GM19455 (cell line): Measurements from ENCODE around the gene RNU1-1.
"Not testable (repeated sequence)": the region's sequence is repeated elsewhere in the genome, so short reads cannot be mapped to it uniquely, and the experiment has no call there.

ENCODE experiments used
- ATAC-seq: cut with Tn5 transposase; IDR thresholded peaks from one replicate; pipeline ENCODE4 v1.9.1; 2021; ENCODE audit not compliant: unreplicated experiment

RNU1-1 gene

GRCh38 chr1:16497474-16497904, 16.6 kb downstream of the RNU1-1 start:
- not testable (repeated sequence) for ATAC-seq

GRCh38 chr1:16493731-16494130, 20.4 kb downstream of the RNU1-1 start:
- not testable (repeated sequence) for ATAC-seq

DNA sequence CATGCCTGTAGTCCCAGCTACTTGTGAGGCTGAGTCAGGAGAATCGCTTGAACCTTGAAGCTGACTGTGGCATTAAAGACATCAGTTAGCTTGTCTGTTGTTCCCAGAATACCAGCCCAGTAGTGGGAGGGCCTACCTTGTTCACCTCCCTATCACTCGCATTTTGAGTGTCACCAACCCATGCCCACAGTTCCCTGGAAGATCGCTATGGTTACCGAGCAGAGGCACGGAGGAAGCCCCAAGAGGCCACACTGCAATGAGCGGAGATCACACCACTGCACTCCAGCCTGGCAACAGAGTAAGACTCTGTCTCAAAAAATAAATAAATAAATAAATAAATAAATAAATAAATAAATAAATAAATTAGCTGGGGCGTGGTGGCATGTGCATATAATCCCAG, 21.1 kb downstream of the RNU1-1 start:
- ATAC-seq, result not testable (repeated sequence)

DNA sequence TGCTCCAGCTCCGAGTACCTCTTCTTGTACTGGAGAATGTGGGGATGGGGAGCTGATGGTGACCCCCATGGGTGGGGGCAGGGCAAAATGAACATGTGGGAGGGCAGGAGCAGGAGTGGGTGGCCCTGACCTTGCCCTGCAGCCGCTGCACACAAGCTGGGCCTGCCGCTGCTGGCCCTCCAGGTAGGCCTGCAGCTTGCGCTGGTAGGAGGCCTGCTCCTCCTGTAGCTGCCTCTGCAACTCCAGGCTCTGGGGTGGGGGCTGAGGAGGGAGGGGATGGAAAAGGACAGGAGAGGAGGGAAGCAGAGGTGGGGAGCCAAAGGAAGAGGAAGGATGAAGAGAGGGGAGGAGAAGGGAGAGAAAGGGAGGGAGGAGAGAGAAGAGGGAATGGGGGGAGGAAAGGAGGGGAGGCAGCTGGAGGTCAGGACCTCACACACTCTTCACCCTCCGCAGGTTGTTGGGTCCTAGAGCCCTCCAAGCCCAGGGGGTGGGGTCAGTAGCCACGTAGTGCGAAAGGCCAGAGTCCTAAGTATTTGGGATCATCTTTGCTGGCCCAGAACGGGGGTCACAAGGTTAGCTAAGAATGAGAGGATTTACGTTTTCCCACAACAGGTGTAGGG, 22.9 kb downstream of the RNU1-1 start:
- no peak for ATAC-seq

DNA sequence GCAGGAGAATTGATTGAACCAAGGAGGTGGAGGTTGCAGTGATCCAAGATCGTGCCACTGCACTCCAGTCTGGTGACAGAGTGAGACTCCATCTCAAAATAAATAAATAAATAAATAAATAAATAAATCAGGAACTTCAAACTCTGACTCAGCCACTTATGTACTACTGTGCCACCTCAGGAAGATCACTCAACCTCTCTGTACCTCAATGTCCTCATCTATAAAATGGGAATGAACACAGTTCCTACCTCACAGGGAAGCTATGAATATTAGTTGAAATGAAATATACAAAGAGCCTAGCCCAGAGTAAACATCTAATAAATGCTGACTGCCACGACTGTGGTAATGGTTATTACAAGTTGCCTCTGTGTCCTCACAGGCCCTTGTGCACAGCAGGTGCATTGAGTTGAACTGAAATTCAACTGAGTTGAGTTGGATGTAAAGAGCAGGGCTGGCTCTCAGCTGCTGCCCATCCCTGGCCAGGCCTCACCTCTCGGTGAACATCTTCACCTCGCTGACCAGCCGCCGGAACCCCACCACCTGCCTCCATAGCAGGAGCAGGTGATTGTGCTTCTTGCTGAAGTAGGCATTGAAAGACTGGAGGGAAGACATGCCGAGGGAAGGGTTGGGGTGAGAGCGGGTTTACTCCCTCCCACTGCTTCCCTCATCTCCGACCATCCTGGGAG, 24.7 kb downstream of the RNU1-1 start:
- ATAC-seq, result not testable (repeated sequence)

GRCh38 chr1:16487011-16487410, 27.1 kb downstream of the RNU1-1 start:
- ATAC-seq, result not testable (repeated sequence)

- ATAC-seq, result not testable (repeated sequence)
Measured at GRCh38 chr1:16486316-16486715, 27.8 kb downstream of the RNU1-1 start.

DNA sequence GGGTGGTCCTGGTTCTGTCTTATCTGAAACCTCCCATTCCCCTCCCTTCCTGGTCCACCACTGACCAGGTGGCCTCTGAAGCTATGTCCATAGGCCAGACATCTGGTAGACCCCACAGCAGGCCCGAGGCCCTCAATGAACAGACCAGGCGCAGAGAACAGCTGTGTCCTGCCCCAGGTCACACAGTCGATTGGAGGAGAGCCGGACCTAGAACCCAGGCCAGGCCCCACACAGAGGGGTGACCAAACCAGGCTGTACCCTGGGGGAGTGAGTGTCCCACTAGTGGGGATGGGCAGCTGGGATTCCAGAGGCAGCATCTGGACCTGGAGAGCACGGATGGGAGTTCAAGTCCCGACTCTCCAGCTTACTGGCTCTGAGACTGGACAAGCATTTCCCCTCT, 29.2 kb downstream of the RNU1-1 start:
- ATAC-seq, result no peak

DNA sequence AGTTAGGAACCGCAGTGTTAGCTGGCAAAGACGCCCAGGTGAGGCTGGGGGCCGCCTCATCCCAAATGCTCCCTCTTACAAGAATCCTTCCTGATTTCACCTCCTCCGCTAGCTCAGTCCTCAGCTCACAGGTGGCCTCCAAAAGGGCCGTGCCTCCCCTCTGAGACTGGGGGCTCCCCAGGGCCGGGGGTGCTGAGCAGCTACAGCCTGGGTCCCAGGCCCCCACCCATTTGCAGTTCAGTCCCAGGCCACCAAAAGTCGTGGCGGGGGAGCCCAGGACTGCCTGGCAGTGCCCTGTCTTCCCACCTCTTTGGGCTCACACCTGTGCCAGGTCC, 29.6 kb downstream of the RNU1-1 start:
- ATAC-seq, result no peak

- ATAC-seq, result not testable (repeated sequence)
Measured at GRCh38 chr1:16483639-16484500, 30.2 kb downstream of the RNU1-1 start.

DNA sequence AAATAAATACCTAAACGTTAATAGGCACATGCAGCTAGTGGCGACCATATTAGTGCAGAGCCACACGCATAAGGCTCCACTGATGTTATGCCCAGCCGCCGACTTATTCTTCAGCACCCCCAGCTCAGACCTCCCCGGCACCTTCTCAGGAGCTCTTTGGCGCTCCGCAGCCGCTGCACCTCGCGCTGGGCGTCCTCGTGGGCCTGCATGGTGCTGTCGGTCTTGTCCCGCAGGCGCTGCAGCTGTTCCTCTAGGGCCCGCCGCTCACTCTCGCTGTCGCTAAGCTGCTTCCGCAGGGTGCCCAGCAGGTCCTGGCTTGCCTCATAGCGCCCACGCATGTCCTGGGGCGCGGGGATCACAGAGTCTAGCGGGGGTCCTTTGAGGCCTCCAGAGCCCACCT, 30.9 kb downstream of the RNU1-1 start:
- ATAC-seq, result not testable (repeated sequence)

GRCh38 chr1:16478091-16478490, 36.0 kb downstream of the RNU1-1 start:
- no peak for ATAC-seq

DNA sequence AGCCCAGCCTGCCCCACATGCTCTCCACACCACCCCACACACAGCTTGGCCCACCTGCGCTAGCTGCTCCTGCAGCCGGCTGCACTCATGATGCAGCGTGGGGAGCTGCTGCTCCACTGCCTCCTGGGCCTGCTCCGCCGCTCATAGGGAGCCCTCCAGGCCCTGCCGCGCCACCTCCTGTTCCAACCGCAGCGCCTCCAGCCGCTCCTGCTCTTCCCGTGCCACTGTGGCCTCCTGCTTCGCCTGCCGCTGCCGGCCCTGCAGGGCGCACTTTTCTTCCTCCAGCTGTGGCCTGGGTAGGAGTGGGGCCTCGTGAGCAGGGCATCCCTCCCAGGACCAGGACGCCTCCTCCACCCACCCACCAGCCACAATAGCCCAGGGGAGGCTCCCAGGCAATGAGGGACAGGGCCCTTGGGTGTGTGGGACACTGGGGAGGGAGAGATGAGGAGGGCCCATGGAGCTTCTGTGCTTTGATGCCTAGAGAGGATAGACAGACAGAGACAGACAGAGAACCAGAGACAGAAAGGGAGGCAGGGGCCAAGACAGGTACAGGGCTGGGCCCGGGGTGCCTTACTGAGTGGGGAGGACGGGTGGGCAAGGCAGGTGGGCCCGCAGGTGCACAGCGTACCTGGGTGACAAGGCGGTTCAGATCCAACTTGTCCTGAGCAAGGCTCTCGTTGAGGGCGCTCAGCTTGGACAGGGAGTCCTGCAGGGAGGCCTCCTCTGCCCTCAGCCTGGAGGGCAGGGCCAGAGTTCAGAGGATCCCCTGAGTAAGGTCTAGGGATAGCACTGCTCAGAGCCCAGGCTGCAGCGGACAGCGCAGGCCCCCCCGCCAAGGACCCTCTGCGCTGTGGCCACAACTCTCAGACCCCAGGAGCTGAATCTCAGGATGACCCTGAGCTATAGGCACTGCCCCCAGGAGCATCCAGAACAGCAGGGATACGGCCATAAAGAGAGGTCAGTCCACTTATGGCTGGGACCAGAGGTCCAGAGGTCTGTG, 38.0 kb downstream of the RNU1-1 start:
- ATAC-seq, result not testable (repeated sequence)

- ATAC-seq, result not testable (repeated sequence)
Measured at GRCh38 chr1:16474891-16475290, 39.2 kb downstream of the RNU1-1 start.

DNA sequence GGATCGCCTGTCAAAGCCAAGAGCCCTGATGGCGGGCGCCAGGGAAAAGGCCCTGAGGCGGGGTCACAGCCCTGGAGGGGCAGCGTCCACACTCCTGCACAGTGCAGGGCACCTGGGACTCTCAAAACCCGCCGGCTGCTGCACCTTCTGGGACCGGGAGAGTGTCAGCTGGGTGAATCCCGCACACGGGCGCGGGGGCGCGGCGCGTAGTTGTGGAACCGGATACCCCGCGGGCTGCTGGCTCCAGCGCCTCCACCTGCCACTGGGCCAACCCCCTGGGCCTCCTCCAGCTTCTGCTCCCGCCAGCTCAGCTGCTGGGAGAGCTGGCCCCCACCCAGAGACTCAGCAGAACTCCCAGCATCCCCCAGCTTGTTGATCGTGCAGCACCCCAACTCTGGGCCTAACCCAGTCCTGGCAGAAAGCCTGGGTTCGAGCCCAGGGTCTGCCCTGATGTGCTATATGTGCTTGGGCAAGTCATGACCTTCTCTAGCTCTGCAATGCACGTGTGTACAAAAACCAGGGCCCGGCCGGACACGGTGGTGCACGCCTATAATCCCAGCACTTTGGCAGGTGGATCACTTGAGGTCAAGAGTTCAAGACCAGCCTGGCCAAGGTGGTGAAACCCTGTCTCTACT, 39.8 kb downstream of the RNU1-1 start:
- ATAC-seq, result no peak

GRCh38 chr1:16468558-16468957, 45.5 kb downstream of the RNU1-1 start:
- ATAC-seq, result no peak

DNA sequence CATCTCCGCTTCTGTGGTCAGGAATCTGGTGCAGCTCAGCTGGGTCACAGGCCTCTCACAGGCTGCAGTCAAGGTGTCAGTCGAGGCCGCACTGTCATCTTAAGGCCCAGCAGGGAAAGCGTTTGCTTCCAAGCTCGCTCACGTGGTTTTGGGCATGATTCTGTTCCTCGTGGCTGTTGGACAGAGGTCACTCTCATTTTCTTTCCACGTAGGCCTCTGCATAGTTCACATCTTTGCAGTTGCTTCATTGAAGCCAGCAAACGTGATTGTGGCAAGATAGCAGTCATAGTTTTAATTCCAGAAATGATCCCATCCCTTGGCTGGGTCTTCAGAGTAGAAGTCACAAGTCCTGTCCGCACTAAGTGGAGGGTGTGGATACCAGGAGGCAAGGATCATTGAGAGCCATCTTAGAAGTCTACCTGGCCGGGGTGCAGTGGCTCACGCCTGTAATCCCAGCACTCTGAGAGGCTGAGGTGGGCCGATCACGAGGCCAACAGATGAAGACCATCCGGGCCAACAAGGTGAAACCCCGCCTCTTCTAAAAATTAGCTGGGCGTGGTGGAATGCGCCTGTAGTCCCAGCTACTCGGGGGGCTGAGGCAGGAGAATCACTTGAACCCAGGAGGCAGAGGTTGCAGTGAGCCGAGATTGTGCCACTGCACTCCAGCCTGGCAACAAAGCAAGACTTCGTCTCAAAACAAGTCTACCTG, 49.0 kb downstream of the RNU1-1 start:
- ATAC-seq, result no peak
